Endothelial cell of umbilical vein (primary cell): ENCODE results near the gene ZBTB33. TPM values are rescaled to one million over a fixed set of nuclear protein-coding genes. Genes with fewer than 3 reads are reported as not detected.
A peak's percentile ranks its signal among the peaks of the same experiment; 100 is the strongest.

Experiments used
- BruUV-seq: library from RNA; stranded (reverse); fragments of 400-500 nt; replicated peaks from 2 replicates; lab custom pipeline; 2021; lab: Mats Ljungman, UMichigan
- CTCF ChIA-PET: fragments of 300-600, 350-600 bp; sonication (Branson Sonifier 250); formaldehyde crosslinking; loops from one replicate; lab custom pipeline; 2021; ENCODE audit warnings: antibody characterized with exemption, inconsistent platforms; lab: Charles Lee
- POLR2A ChIA-PET: fragments of 300-600, 350-600 bp; sonication (Branson Sonifier 250); formaldehyde crosslinking; loops from one replicate; lab custom pipeline; 2021; ENCODE audit warnings: antibody characterized with exemption, inconsistent platforms; lab: Charles Lee
- DNase-seq: peaks from one replicate; pipeline ENCODE4 v3.0.0-alpha.2; 2011; ENCODE audit warnings: low read depth, low spot score
- FAIRE-seq: peaks from 2 replicates; lab custom pipeline; 2011; peaks lifted over from hg19 to GRCh38; lab: Jason Lieb, UNC
- H2AFZ ChIP-seq: 2 replicates; pipeline ENCODE4 v1.6.0; 2012; ENCODE audit warnings: low read depth, low read length, control low read depth, inconsistent platforms
- H3K27ac ChIP-seq: 2 replicates; pipeline ENCODE4 v1.5.1; 2011; ENCODE audit warnings: low read depth, mild to moderate bottlenecking, control low read depth, low read length, moderate library complexity; ENCODE audit not compliant: insufficient read depth
- H3K27me3 ChIP-seq, 2 experiments: 2 replicates each; pipeline versions ENCODE4 v1.6.0 to v1.6.1; 2011; ENCODE audit warnings: low read length in 2 of 2, mixed read lengths in 1 of 2; ENCODE audit not compliant: control insufficient read depth in 2 of 2, insufficient read depth in 2 of 2
- H3K36me3 ChIP-seq, 2 experiments: 2 replicates in 1 of 2; 3 replicates in 1 of 2; pipeline ENCODE4 v1.5.1; 2011; ENCODE audit warnings: low read length in 2 of 2, mild to moderate bottlenecking in 1 of 2, moderate library complexity in 1 of 2; ENCODE audit not compliant: control insufficient read depth in 2 of 2, insufficient read depth in 2 of 2; ENCODE audit errors: extremely low read depth in 1 of 2
- H3K4me1 ChIP-seq: 3 replicates; pipeline ENCODE4 v1.5.1; 2011; ENCODE audit warnings: mild to moderate bottlenecking, low read length; ENCODE audit not compliant: control insufficient read depth, insufficient read depth; ENCODE audit errors: extremely low read depth
- H3K4me2 ChIP-seq: 2 replicates; pipeline ENCODE4 v1.6.1; 2011; ENCODE audit warnings: low read length, control low read depth, mixed read lengths; ENCODE audit not compliant: insufficient read depth
- H3K4me3 ChIP-seq, 3 experiments: fragments of 200-600 bp in 1 of 3; sonication (generic), shearing (Covaris generic) in 1 of 3; replicated peaks in 1 of 3; 2 replicates each; pipeline ENCODE4 v1.5.1; 2011 to 2016; ENCODE audit warnings: control low read depth in 3 of 3, low read length in 3 of 3, mild to moderate bottlenecking in 2 of 3, inconsistent platforms in 1 of 3, low read depth in 1 of 3, moderate library complexity in 1 of 3; ENCODE audit not compliant: insufficient read depth in 1 of 3
- H3K79me2 ChIP-seq: 2 replicates; pipeline ENCODE4 v1.6.0; 2012; ENCODE audit warnings: low read length, inconsistent platforms; ENCODE audit not compliant: control insufficient read depth, insufficient read depth
- H3K9ac ChIP-seq: replicated peaks from 2 replicates; pipeline ENCODE3; 2011; ENCODE audit warnings: low read length, control low read depth; ENCODE audit not compliant: insufficient read depth; ENCODE audit errors: extremely low read depth
- H3K9me1 ChIP-seq: replicated peaks from 3 replicates; pipeline ENCODE4 v1.6.0; 2011; ENCODE audit warnings: mild to moderate bottlenecking, low read length; ENCODE audit not compliant: control insufficient read depth, insufficient read depth; ENCODE audit errors: extremely low read depth
- H3K9me3 ChIP-seq: replicated peaks from 2 replicates; pipeline ENCODE4 v1.5.1; 2012; ENCODE audit warnings: low read length, inconsistent platforms; ENCODE audit not compliant: control insufficient read depth, insufficient read depth
- H4K20me1 ChIP-seq: replicated peaks from 2 replicates; pipeline ENCODE3; 2011; ENCODE audit warnings: mild to moderate bottlenecking, low read length; ENCODE audit not compliant: control insufficient read depth, insufficient read depth; ENCODE audit errors: extremely low read depth
- EZH2 ChIP-seq: IDR thresholded peaks from 2 replicates; pipeline ENCODE4 v1.6.1; 2012; ENCODE audit warnings: borderline replicate concordance, low read depth, mild to moderate bottlenecking, moderate library complexity, low read length, inconsistent platforms; ENCODE audit not compliant: severe bottlenecking
- FOS ChIP-seq: IDR thresholded peaks from 2 replicates; pipeline ENCODE4 v1.6.1; 2011; ENCODE audit warnings: mild to moderate bottlenecking, low read length, moderate library complexity, borderline replicate concordance; ENCODE audit not compliant: insufficient read depth
- GATA2 ChIP-seq: IDR thresholded peaks from 2 replicates; pipeline ENCODE4 v1.7.0; 2011; ENCODE audit warnings: low read depth, mild to moderate bottlenecking, moderate library complexity, mixed read lengths, low read length; ENCODE audit not compliant: insufficient read length, insufficient read depth
- JUN ChIP-seq: IDR thresholded peaks from 2 replicates; pipeline ENCODE4 v1.6.1; 2011; ENCODE audit warnings: borderline replicate concordance, low read depth; ENCODE audit not compliant: insufficient read length, insufficient read depth
- MYC ChIP-seq: IDR thresholded peaks from one replicate; pipeline ENCODE4 v1.6.1; 2011; ENCODE audit warnings: mild to moderate bottlenecking, low read depth, low read length
- POLR2A ChIP-seq: IDR thresholded peaks from 2 replicates; pipeline ENCODE4 v1.6.1; 2012; ENCODE audit warnings: low read depth, mild to moderate bottlenecking, control low read depth, low read length
- POLR2AphosphoS5 ChIP-seq: IDR thresholded peaks from 2 replicates; pipeline ENCODE4 v1.6.1; 2012; ENCODE audit warnings: low read depth, mild to moderate bottlenecking, control low read depth, low read length, moderate library complexity; ENCODE audit not compliant: insufficient read depth
- dilution Hi-C: fragments of 300-500 bp; cut with MboI; formaldehyde crosslinking; loops from one replicate; pipeline ENCODE4 v1.15.0; 2019; ENCODE audit warnings: low sequenced_read_pairs; ENCODE audit not compliant: extremely low pct_ligation_motif_present
- intact Hi-C: fragments of 100-400 bp; cut with micrococcal nuclease; formaldehyde crosslinking; loops from one replicate; pipeline ENCODE4 v1.10.0; 2022
- polyA plus RNA-seq, 4 experiments: library from polyadenylated mRNA; depleted of rRNA in 3 of 4; stranded (reverse) in 3 of 4; unstranded in 1 of 4; fragments of >200 nt; gene quantifications; 2 replicates each; pipeline versions ENCODE4 v1.2.1 to v1.2.3, GENCODE V29; 2011 to 2012; ENCODE audit warnings: missing spikeins in 1 of 4
- total RNA-seq: library from RNA; stranded (reverse); gene quantifications from 2 replicates; pipeline ENCODE4 v1.2.3, GENCODE V29; 2021
- TF ChIP-seq, protein P1 (sequence below), 2 donors: IDR thresholded peaks; 1 replicate in 1 of 2; 2 replicates in 1 of 2; pipeline ENCODE4 v1.5.1; 2011; ENCODE audit warnings: low read length in 2 of 2, mild to moderate bottlenecking in 2 of 2, moderate library complexity in 2 of 2, control low read depth in 1 of 2, inconsistent platforms in 1 of 2, low read depth in 1 of 2; ENCODE audit not compliant: insufficient read depth in 1 of 2; ENCODE audit errors: extremely low read depth in 1 of 2
- TF ChIP-seq, protein P2 (sequence below): IDR thresholded peaks from 2 replicates; pipeline ENCODE4 v1.6.1; 2011; ENCODE audit not compliant: insufficient read depth, insufficient read length

The ZBTB33 gene
- total and polyA plus RNA-seq, 2 donors (not counting 3 experiments of a cell fraction or from before 2014, with no cell fraction given), result 3.7 to 16.3 TPM

DNA sequence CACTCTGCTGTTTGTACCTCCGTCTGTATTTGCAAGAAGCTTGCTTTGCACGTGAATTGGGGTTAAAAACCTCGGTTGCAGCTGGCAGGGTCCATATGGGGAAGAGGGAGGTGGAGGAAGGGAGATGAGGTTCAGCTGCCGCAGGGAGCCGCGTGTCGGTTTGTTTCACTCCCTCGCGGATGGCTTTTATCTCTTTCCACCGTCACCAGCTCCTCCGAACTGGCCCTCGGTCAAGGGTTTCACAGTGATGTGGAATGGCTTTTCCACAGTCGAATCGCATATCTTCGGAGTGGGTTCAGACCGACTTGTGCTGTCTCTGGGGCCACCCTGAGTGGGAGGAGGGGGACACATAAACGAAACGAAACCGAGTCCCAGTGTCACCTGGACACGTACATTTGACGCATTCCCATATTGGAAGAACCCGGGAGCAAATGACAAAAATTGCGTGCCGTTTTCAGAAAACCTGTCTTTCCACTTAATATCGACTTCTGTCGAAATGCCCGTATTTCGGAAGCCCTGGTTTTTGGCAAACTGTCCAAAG, 929 bp downstream of the ZBTB33 start:
- H2AFZ ChIP-seq, result peak overlapping the region; percentile 13
- BruUV-seq, result TSS peak; percentile 43

More for the DNA sequence above, 929 bp downstream of the ZBTB33 start:
- Histone ChIP-seq H3K36me3 (peaks cover 2 to 5% of the 10 kb centered on the region in 2 experiments), H3K4me2 (peak overlapping the region; percentile 97), H3K79me2 (peaks cover 40% of the 10 kb centered on the region), H3K27ac (peak overlapping the region; percentile 70), H4K20me1 (peaks cover 2% of the 10 kb centered on the region), H3K9me3 (no peaks in the 10 kb centered on the region), H3K9me1 (no peaks in the 10 kb centered on the region), H3K9ac (peak overlapping the region; percentile 86), H3K4me3 (peak overlapping the region; percentile 53 to 88 (median 82)), H3K27me3 (peaks cover 3 to 11% of the 10 kb centered on the region in 2 experiments), H3K4me1 (peaks cover 11% of the 10 kb centered on the region)
- ChIA-PET POLR2A (no interaction called here), CTCF (interaction anchor here (0.9 to 1.5 kb wide), 4 partner anchors 38 to 235 kb away, joined by 4 to 8 read pairs (median 4); no protein-coding TSS in a partner anchor)
- intact Hi-C loops, result loop anchor here (2.0 to 10.0 kb wide), 2 partner anchors 309 to 543 kb away; partner anchors contain the start of gene NKAP
- no peak for FAIRE-seq
- TF ChIP-seq POLR2A, result no peak
- no peak for TF ChIP-seq JUN
- TF ChIP-seq POLR2AphosphoS5, result no peak
- TF ChIP-seq, protein P1, sequence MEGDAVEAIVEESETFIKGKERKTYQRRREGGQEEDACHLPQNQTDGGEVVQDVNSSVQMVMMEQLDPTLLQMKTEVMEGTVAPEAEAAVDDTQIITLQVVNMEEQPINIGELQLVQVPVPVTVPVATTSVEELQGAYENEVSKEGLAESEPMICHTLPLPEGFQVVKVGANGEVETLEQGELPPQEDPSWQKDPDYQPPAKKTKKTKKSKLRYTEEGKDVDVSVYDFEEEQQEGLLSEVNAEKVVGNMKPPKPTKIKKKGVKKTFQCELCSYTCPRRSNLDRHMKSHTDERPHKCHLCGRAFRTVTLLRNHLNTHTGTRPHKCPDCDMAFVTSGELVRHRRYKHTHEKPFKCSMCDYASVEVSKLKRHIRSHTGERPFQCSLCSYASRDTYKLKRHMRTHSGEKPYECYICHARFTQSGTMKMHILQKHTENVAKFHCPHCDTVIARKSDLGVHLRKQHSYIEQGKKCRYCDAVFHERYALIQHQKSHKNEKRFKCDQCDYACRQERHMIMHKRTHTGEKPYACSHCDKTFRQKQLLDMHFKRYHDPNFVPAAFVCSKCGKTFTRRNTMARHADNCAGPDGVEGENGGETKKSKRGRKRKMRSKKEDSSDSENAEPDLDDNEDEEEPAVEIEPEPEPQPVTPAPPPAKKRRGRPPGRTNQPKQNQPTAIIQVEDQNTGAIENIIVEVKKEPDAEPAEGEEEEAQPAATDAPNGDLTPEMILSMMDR (IDR thresholded peaks at IDR 0.05; ENCODE audit: extremely low read depth in 1 of 2, insufficient read depth in 1 of 2, low read depth in 1 of 2, low read length in 2 of 2), result no peak
- TF ChIP-seq, protein P2, sequence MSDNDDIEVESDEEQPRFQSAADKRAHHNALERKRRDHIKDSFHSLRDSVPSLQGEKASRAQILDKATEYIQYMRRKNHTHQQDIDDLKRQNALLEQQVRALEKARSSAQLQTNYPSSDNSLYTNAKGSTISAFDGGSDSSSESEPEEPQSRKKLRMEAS, result no peak
- no peak for TF ChIP-seq GATA2
- no peak for TF ChIP-seq FOS
- TF ChIP-seq EZH2, result no peak
- TF ChIP-seq MYC, result no peak
- dilution Hi-C loops, result no loop called here
- peak; percentile 34 for DNase-seq
